Measurements from ENCODE around the gene PCNT.

- TF ChIP-seq EGR1 (IDR thresholded peaks at IDR 0.05; ENCODE audit: borderline replicate concordance, low read depth, low read length): no peak
- no peak for TF ChIP-seq RAD21 (IDR thresholded peaks at IDR 0.05 in 1 of 2, conservative IDR thresholded peaks at IDR 0.05 in 1 of 2; ENCODE audit: low read depth in 2 of 2, low read length in 2 of 2)
- TF ChIP-seq TAF1 (IDR thresholded peaks at IDR 0.05; ENCODE audit: low read depth, low read length): no peak
- TF ChIP-seq CTCF (IDR thresholded peaks at IDR 0.05; ENCODE audit: control extremely low read depth in 1 of 3, insufficient read depth in 1 of 3, low read depth in 1 of 3, low read length in 3 of 3): no peak
- TF ChIP-seq EZH2 (IDR thresholded peaks at IDR 0.05; ENCODE audit: low read depth, low read length, severe bottlenecking): no peak
- TF ChIP-seq JUND (IDR thresholded peaks at IDR 0.05; ENCODE audit: low read length): no peak
- no peak for TF ChIP-seq POLR2AphosphoS5 (IDR thresholded peaks at IDR 0.05; ENCODE audit: low read depth, low read length)
- TF ChIP-seq JUN (IDR thresholded peaks at IDR 0.05; ENCODE audit: low read depth, low read length): no peak
- TF ChIP-seq ASH2L (IDR thresholded peaks at IDR 0.05; ENCODE audit: low read length): no peak
- TF ChIP-seq USF2 (IDR thresholded peaks at IDR 0.05; ENCODE audit: low read length): no peak
- TF ChIP-seq SAP30 (IDR thresholded peaks at IDR 0.05; ENCODE audit: insufficient read depth, insufficient replicate concordance, low read length): no peak
- no peak for TF ChIP-seq POLR2A (IDR thresholded peaks at IDR 0.05; ENCODE audit: control extremely low read depth in 1 of 2, low read depth in 2 of 2, low read length in 2 of 2)
- no peak for TF ChIP-seq CHD2 (IDR thresholded peaks at IDR 0.05; ENCODE audit: low read length)
These were observed 38.7 kb upstream of the PCNT start, which contains the start of gene MCM3AP for GRCh38 chr21:46285206-46285661.
